CD14-positive monocyte (primary cell): ENCODE measurements around the gene RELN. TPM values are rescaled to one million over a fixed set of nuclear protein-coding genes. Genes with fewer than 3 reads are reported as not detected.
"Not testable (repeated sequence)": the region's sequence is repeated elsewhere in the genome, so short reads cannot be mapped to it uniquely, and the experiment has no call there.

Experiments
- DNase-seq, 3 donors: peaks; one replicate each; pipeline ENCODE4 v3.0.0-alpha.2; 2011 to 2022
- H2AFZ ChIP-seq: 2 replicates; pipeline ENCODE4 v1.6.0; 2012; ENCODE audit warnings: mild to moderate bottlenecking, low read depth, low read length, inconsistent platforms; ENCODE audit not compliant: insufficient read depth, poor library complexity, severe bottlenecking
- H3K27ac ChIP-seq, 2 donors: 1 replicate in 1 of 2; 2 replicates in 1 of 2; pipeline ENCODE4 v1.5.1; 2012 to 2013; ENCODE audit warnings: low read length in 2 of 2, control low read depth in 1 of 2, inconsistent platforms in 1 of 2, low read depth in 1 of 2, mild to moderate bottlenecking in 1 of 2
- H3K27me3 ChIP-seq, 2 donors: one replicate each; pipeline versions ENCODE4 v1.6.0 to v1.6.1; 2011 to 2013; ENCODE audit warnings: low read length in 2 of 2; ENCODE audit not compliant: control insufficient read depth in 2 of 2, insufficient read depth in 2 of 2
- H3K36me3 ChIP-seq, 2 donors: replicated peaks in 1 of 2; 1 replicate in 1 of 2; 2 replicates in 1 of 2; pipeline versions ENCODE4 v1.5.1 to v1.6.1; 2012 to 2013; ENCODE audit warnings: low read length in 2 of 2, control low read depth in 1 of 2, inconsistent platforms in 1 of 2, mild to moderate bottlenecking in 1 of 2; ENCODE audit not compliant: insufficient read depth in 2 of 2, control insufficient read depth in 1 of 2
- H3K4me1 ChIP-seq, 2 donors: 1 replicate in 1 of 2; 2 replicates in 1 of 2; pipeline versions ENCODE4 v1.5.1 to v1.6.1; 2012 to 2013; ENCODE audit warnings: low read length in 2 of 2, control low read depth in 1 of 2, inconsistent platforms in 1 of 2, mild to moderate bottlenecking in 1 of 2, moderate library complexity in 1 of 2; ENCODE audit not compliant: insufficient read depth in 2 of 2, control insufficient read depth in 1 of 2
- H3K4me2 ChIP-seq: replicated peaks from 2 replicates; pipeline ENCODE3; 2012; ENCODE audit warnings: low read length, moderate library complexity, mild to moderate bottlenecking; ENCODE audit not compliant: poor library complexity, severe bottlenecking; ENCODE audit errors: extremely low read depth
- H3K4me3 ChIP-seq, 3 experiments: fragments of 200-600 bp in 1 of 3; sonication (generic) in 1 of 3; replicated peaks in 1 of 3; 1 replicate in 2 of 3; 2 replicates in 1 of 3; pipeline ENCODE4 v1.5.1; 2011 to 2013; ENCODE audit warnings: low read length in 3 of 3, mild to moderate bottlenecking in 3 of 3, control low read depth in 2 of 3, low read depth in 2 of 3, inconsistent platforms in 1 of 3, moderate library complexity in 1 of 3
- H3K79me2 ChIP-seq: 2 replicates; pipeline ENCODE4 v1.6.0; 2012; ENCODE audit warnings: mild to moderate bottlenecking, control low read depth, inconsistent platforms, low read length, moderate library complexity; ENCODE audit not compliant: insufficient read depth
- H3K9ac ChIP-seq: 2 replicates; pipeline ENCODE4 v1.6.0; 2017; ENCODE audit warnings: low read length, mild to moderate bottlenecking; ENCODE audit not compliant: insufficient read depth, poor library complexity, severe bottlenecking
- H3K9me3 ChIP-seq, 2 donors: replicated peaks in 1 of 2; 1 replicate in 1 of 2; 2 replicates in 1 of 2; pipeline versions ENCODE4 v1.5.1 to v1.6.1; 2012 to 2013; ENCODE audit warnings: low read length in 2 of 2, control low read depth in 1 of 2; ENCODE audit not compliant: control insufficient read depth in 1 of 2, insufficient read depth in 1 of 2
- H4K20me1 ChIP-seq: 2 replicates; pipeline ENCODE4 v1.6.0; 2012; ENCODE audit warnings: mild to moderate bottlenecking, low read length, control low read depth, moderate library complexity; ENCODE audit not compliant: insufficient read depth
- H3K27ac Mint-ChIP-seq, 7 donors: one replicate each; pipeline ENCODE4 v1.8.0; 2020; ENCODE audit warnings: mild to moderate bottlenecking in 7 of 7, mixed read lengths in 7 of 7, moderate library complexity in 6 of 7, inconsistent platforms in 2 of 7
- H3K27me3 Mint-ChIP-seq, 3 donors: one replicate each; pipeline ENCODE4 v1.8.0; 2021 to 2022; ENCODE audit warnings: low read depth in 3 of 3, mild to moderate bottlenecking in 3 of 3, mixed read lengths in 3 of 3, moderate library complexity in 3 of 3, inconsistent platforms in 1 of 3
- H3K36me3 Mint-ChIP-seq, 2 donors: one replicate each; pipeline ENCODE4 v1.8.0; 2020; ENCODE audit warnings: mixed read lengths in 2 of 2, inconsistent platforms in 1 of 2, mild to moderate bottlenecking in 1 of 2
- H3K4me1 Mint-ChIP-seq: one replicate; pipeline ENCODE4 v1.8.0; 2020; ENCODE audit warnings: mild to moderate bottlenecking, mixed read lengths
- H3K4me3 Mint-ChIP-seq, 2 donors: one replicate each; pipeline ENCODE4 v1.8.0; 2020; ENCODE audit warnings: mild to moderate bottlenecking in 2 of 2, mixed read lengths in 2 of 2, moderate library complexity in 1 of 2
- H3K9me3 Mint-ChIP-seq, 7 donors: one replicate each; pipeline ENCODE4 v1.8.0; 2020 to 2022; ENCODE audit warnings: mixed read lengths in 7 of 7, mild to moderate bottlenecking in 6 of 7, moderate library complexity in 6 of 7, inconsistent platforms in 2 of 7
- CTCF ChIP-seq: fragments of 200-600 bp; IDR thresholded peaks from one replicate; pipeline ENCODE4 v1.8.0; 2022; ENCODE audit warnings: antibody characterized with exemption, mild to moderate bottlenecking
- WGBS: methylation state at CpG from one replicate; pipeline ENCODE4 v1.1.5; 2013; ENCODE audit warnings: missing lambda C conversion rate; ENCODE audit not compliant: insufficient coverage; 5-methylcytosine and 5-hydroxymethylcytosine counted together
- intact Hi-C, 2 donors: fragments of 100-400 bp; cut with micrococcal nuclease; formaldehyde crosslinking; loops; one replicate each; pipeline versions ENCODE4 v1.15.0 to v1.15.1; 2023
- polyA plus RNA-seq, 3 donors: library from polyadenylated mRNA; depleted of rRNA in 1 of 3; unstranded in 2 of 3; stranded (reverse) in 1 of 3; fragments of 300-500 nt in 2 of 3; fragments of >200 nt in 1 of 3; fragmentation: Illumina TruSeq in 2 of 3; gene quantifications; 1 replicate in 2 of 3; 2 replicates in 1 of 3; pipeline ENCODE4 v1.2.3, GENCODE V29; 2012 to 2021

RELN gene
- polyA plus RNA-seq, 3 donors, result not detected

GRCh38 chr7:103823084-103823483, 166.4 kb downstream of the RELN start:
- no CpG with 5 or more reads among the region's 1 CpG for WGBS
- no peaks in the 10 kb centered on the region for H3K36me3 Mint-ChIP-seq
- intact Hi-C loops, result no loop called here

GRCh38 chr7:103821092-103821491, 168.4 kb downstream of the RELN start:
- TF ChIP-seq CTCF, result no peak
- Mint-ChIP-seq H3K27me3 (no peaks in the 10 kb centered on the region), H3K9me3 (peaks cover 0 to 3% (median 0%) of the 10 kb centered on the region in 7 donors), H3K36me3 (no peaks in the 10 kb centered on the region), H3K4me1 (no peaks in the 10 kb centered on the region), H3K27ac (no peak overlapping the region), H3K4me3 (no peak overlapping the region)
- Histone ChIP-seq H4K20me1 (no peaks in the 10 kb centered on the region), H3K36me3 (no peaks in the 10 kb centered on the region), H3K27ac (no peak overlapping the region), H3K4me3 (no peak overlapping the region), H3K9ac (no peak overlapping the region), H2AFZ (no peak overlapping the region), H3K79me2 (no peaks in the 10 kb centered on the region), H3K4me2 (no peak overlapping the region), H3K4me1 (no peaks in the 10 kb centered on the region), H3K9me3 (no peaks in the 10 kb centered on the region), H3K27me3 (no peaks in the 10 kb centered on the region)
- WGBS, result no CpG with 5 or more reads among the region's 2 CpGs
- no peak for DNase-seq
- intact Hi-C loops, result no loop called here

More at GRCh38 chr7:103823084-103823483, 166.4 kb downstream of the RELN start:
- Histone ChIP-seq H4K20me1 (no peaks in the 10 kb centered on the region), H3K27me3 (no peaks in the 10 kb centered on the region), H3K36me3 (no peaks in the 10 kb centered on the region), H3K4me1 (no peaks in the 10 kb centered on the region), H3K9ac (no peak overlapping the region), H3K4me3 (no peak overlapping the region), H3K4me2 (no peak overlapping the region), H2AFZ (no peak overlapping the region), H3K79me2 (no peaks in the 10 kb centered on the region), H3K9me3 (no peaks in the 10 kb centered on the region), H3K27ac (no peak overlapping the region)
- Mint-ChIP-seq H3K27me3 (peaks cover 0 to under 1% (median 0%) of the 10 kb centered on the region in 3 donors), H3K4me3 (no peak overlapping the region), H3K27ac (no peak overlapping the region), H3K9me3 (peaks cover 0 to 2% (median 0%) of the 10 kb centered on the region in 7 donors), H3K4me1 (no peaks in the 10 kb centered on the region)
- DNase-seq, result no peak
- TF ChIP-seq CTCF, result no peak

DNA sequence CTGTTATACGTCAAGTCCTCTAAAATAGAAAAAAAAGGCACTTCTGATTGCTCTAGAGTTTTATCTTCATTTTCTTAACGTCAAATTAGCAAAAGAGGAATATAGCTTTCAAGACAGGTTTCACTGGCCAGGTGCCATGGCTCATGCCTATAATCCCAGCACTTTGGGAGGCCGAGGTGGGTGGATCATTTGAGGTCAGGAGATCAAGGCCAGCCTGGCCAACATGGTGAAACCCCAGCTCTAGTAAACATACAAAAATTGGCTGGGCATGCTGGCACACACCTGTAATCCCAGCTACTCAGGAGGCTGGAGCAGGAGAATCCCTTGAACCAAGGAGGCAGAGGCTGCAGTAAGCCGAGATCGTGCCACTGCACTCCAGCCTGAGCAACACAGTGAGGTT, 173.5 kb downstream of the RELN start:
- H2AFZ ChIP-seq, H3K9me3 Mint-ChIP-seq, H3K27me3 Mint-ChIP-seq, DNase-seq, H3K4me3 ChIP-seq, H3K79me2 ChIP-seq, H3K4me1 Mint-ChIP-seq, H3K27me3 ChIP-seq, H3K9ac ChIP-seq, H4K20me1 ChIP-seq, H3K4me3 Mint-ChIP-seq, intact Hi-C loops, H3K9me3 ChIP-seq, H3K27ac ChIP-seq, H3K36me3 ChIP-seq, H3K36me3 Mint-ChIP-seq, H3K4me1 ChIP-seq, H3K4me2 ChIP-seq: not testable (repeated sequence)
- WGBS, result no CpG with 5 or more reads among the region's 5 CpGs
- peak overlapping the region in 1 of 7 donors; percentile 28 for H3K27ac Mint-ChIP-seq
